Posterior vena cava (tissue), 2 donors: Measurements from ENCODE around the gene SEC14L3. TPM values are rescaled to one million over a fixed set of nuclear protein-coding genes. Genes with fewer than 3 reads are reported as not detected.
"Not testable (repeated sequence)": the region's sequence is repeated elsewhere in the genome, so short reads cannot be mapped to it uniquely, and the experiment has no call there.

ENCODE experiments used
- DNase-seq: peaks from one replicate; pipeline ENCODE4 v3.0.0-alpha.2; 2020; ENCODE audit warnings: low spot score
- intact Hi-C, 2 donors: fragments of 100-400 bp; cut with DNase I; formaldehyde crosslinking; loops; one replicate each; pipeline versions ENCODE4 v1.14.1 to v1.14.2; 2022 to 2023
- total RNA-seq, 2 donors: library from RNA; stranded (reverse); fragmentation: NEBNext Ultra II Directional; extraction: Animal tissue kit (Norgen Biotek cat#: 25700); gene quantifications; one replicate each; pipeline ENCODE4 v1.2.1, GENCODE V29; 2021
- donor health status: DM: yes; HTN: yes; CAD: no.
- donor health status: DM: yes; HTN: yes; CAD: no.

The SEC14L3 gene
- total RNA-seq, 2 donors from 2014 or later: not detected

GRCh38 chr22:30488121-30488520 lies 16.3 kb upstream of the SEC14L3 start:
- DNase-seq: no peak
- intact Hi-C loops: no loop called here

GRCh38 chr22:30486661-30487115 lies 14.9 kb upstream of the SEC14L3 start:
- no peak for DNase-seq
- intact Hi-C loops: no loop called here

- no peak for DNase-seq
- intact Hi-C loops: no loop called here
These were observed 14.3 kb upstream of the SEC14L3 start for GRCh38 chr22:30486118-30486517.

GRCh38 chr22:30485362-30485988 lies 13.7 kb upstream of the SEC14L3 start:
- intact Hi-C loops: no loop called here
- DNase-seq: peak; percentile 87

- DNase-seq: no peak
- intact Hi-C loops: no loop called here
These were observed 11.4 kb upstream of the SEC14L3 start for GRCh38 chr22:30483169-30483568.

GRCh38 chr22:30481711-30482110 lies 9.9 kb upstream of the SEC14L3 start:
- intact Hi-C loops: no loop called here
- no peak for DNase-seq

- intact Hi-C loops: no loop called here
These were observed 8.2 kb upstream of the SEC14L3 start for GRCh38 chr22:30479981-30480380.

GRCh38 chr22:30474683-30475424 lies 3.0 kb upstream of the SEC14L3 start:
- DNase-seq: no peak

More at GRCh38 chr22:30479981-30480380, 8.2 kb upstream of the SEC14L3 start:
- DNase-seq: no peak

GRCh38 chr22:30474121-30474520 lies 2.3 kb upstream of the SEC14L3 start:
- intact Hi-C loops: no loop called here
- DNase-seq: no peak

More at GRCh38 chr22:30474683-30475424, 3.0 kb upstream of the SEC14L3 start:
- intact Hi-C loops: no loop called here

- intact Hi-C loops: no loop called here
- no peak for DNase-seq
These were observed 1.3 kb upstream of the SEC14L3 start for GRCh38 chr22:30472994-30473720.

- intact Hi-C loops: no loop called here
- no peak for DNase-seq
These were observed 1.2 kb downstream of the SEC14L3 start for GRCh38 chr22:30470655-30471054.

- DNase-seq: no peak
- intact Hi-C loops: no loop called here
These were observed 2.7 kb downstream of the SEC14L3 start for GRCh38 chr22:30469165-30469564.

- intact Hi-C loops, DNase-seq: not testable (repeated sequence)
These were observed 11.3 kb downstream of the SEC14L3 start for GRCh38 chr22:30460555-30460954.

GRCh38 chr22:30460147-30460546 lies 11.7 kb downstream of the SEC14L3 start:
- intact Hi-C loops: no loop called here
- no peak for DNase-seq

GRCh38 chr22:30459181-30460052 lies 12.4 kb downstream of the SEC14L3 start:
- intact Hi-C loops: no loop called here

GRCh38 chr22:30457981-30458380 lies 13.8 kb downstream of the SEC14L3 start:
- no peak for DNase-seq
- intact Hi-C loops: no loop called here

More at GRCh38 chr22:30459181-30460052, 12.4 kb downstream of the SEC14L3 start:
- DNase-seq: no peak

- intact Hi-C loops: no loop called here
These were observed 16.6 kb downstream of the SEC14L3 start for GRCh38 chr22:30455075-30455840.

GRCh38 chr22:30453731-30454510 lies 17.9 kb downstream of the SEC14L3 start:
- no peak for DNase-seq
- intact Hi-C loops: no loop called here

More at GRCh38 chr22:30455075-30455840, 16.6 kb downstream of the SEC14L3 start:
- DNase-seq: no peak
